CD4-positive, alpha-beta T cell treated with Interferon alpha-2 for 1 hour (primary cell): ENCODE data around the gene SS18L1.

Source experiments
- DNase-seq, 2 donors: peaks; one replicate each; pipeline ENCODE4 v3.0.0-alpha.2; 2020 to 2022

Gene SS18L1

DNA sequence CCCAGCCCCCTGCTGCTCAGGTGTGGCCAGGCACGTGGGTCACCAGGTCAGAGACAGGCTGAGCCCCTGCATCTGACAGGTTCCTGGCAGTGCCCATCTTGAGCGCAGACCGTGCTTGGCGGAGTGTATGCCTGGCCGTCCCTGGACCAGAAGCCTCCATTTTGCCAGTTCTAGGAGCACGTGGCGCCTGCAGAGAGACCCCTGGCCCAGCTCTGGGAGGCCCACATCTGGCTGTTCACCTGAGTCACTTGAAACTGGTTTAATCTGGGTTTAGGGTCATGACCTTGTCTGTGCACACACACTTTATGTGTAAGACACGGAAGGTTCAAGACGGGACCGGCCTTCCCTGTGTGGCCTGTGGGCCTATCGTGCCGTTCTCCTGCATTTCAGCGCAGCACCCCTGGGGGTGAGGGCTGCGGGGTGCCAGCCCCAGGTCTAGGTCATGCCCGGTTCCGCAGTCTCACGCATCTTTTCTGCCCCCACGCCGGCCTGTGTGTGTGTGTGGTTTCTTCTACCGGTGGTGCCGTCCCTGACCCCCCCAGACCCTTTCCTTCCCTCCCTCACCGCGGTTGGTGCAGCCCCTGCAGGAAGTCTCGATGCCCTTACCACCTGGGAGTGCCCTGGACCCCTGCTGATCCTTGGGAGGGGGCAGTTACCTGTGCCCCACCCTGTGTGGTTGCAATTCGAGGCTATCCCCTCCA lies 14.0 kb downstream of the SS18L1 start:
- no peak for DNase-seq

DNA sequence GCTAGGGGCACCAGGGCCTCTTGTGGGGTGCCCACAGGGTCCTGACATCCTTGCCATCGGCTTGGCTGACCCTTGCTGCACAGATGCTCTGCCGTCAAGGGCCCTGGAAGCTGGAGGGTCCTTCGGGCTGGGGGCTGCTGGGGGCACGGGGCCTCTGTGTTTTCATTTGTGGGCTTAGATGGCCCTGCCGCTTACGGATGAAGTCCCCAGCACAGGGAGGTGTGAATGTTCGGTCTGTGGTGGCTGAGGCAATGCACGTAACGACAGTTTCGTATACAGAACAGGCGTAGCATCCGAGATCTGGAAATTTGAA lies 14.5 kb downstream of the SS18L1 start:
- DNase-seq = no peak

DNA sequence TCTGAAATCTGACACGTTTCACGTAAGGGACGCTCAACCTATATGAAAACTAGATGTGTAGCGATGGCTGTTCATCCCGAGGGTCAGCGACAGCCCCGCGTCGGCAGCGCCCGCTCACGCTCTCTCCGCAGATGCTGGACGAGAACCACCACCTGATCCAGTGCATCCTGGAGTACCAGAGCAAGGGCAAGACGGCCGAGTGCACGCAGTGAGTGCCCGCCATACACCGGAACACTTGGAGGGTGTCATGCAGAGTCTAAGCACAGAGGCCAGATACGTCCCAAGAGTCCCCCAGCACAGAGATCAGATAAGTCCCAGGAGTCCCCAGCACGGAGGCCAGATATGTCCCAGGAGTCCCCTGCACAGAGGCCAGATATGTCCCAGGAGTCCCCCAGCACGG lies 15.0 kb downstream of the SS18L1 start:
- DNase-seq = no peak

DNA sequence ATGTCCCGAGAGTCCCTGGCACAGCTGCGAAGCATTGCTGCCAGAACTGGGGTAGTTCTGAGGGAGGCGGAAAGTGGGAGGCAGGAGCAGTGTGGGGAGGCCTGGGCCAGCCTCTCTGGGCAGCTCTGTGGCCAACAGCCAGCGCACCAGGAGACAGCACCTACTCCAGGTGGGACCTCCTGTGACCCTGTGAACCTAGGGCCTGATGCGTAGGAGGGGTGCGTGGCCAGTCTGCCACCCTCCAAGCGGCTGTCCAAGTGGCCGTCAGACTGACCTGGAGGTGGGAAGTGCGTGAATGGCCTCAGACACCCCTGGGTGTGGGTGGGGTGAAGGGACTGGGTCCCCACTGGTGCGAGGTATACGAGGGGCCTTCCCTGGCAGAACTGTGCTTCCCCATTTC lies 15.5 kb downstream of the SS18L1 start:
- DNase-seq = no peak

DNA sequence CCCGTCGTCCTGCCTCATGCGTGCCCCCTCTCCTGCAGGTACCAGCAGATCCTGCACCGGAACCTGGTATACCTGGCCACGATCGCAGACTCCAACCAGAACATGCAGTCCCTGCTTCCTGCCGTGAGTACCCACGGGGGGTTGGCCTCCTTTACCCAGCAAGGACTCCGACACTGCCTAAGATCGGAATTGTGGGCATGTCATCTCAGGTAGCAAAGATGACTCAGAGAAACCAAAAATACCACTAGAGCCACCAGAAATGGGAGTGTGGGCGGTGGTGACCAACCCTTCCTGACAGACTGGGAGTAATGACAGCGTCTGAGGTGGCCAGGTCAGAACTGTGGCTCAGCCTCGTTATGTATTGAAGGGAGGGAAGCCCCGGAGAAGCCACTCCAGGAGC lies 16.3 kb downstream of the SS18L1 start:
- no peak for DNase-seq

- DNase-seq = no peak
Measured at GRCh38 chr20:62160253-62160652, 16.7 kb downstream of the SS18L1 start.

DNA sequence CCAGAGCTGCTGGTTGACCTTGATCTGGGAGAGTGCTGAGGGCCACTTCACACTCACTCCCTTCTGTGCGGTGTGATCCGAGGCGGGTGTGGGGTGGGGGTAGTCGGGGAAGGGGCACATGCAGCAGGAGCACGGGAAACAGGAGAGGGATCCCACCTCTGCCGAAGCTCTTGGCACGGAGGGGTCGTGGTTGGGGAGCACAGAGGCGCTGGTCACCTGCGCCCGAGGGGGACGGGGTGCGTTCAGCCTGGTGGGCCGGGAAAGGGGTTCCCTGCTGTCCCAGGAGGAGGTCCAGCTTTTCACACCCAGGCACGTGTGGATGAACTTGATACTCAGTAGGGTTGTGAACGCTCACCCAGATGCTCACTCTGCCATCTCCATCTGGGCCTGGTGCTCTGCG lies 17.3 kb downstream of the SS18L1 start:
- DNase-seq = no peak

DNA sequence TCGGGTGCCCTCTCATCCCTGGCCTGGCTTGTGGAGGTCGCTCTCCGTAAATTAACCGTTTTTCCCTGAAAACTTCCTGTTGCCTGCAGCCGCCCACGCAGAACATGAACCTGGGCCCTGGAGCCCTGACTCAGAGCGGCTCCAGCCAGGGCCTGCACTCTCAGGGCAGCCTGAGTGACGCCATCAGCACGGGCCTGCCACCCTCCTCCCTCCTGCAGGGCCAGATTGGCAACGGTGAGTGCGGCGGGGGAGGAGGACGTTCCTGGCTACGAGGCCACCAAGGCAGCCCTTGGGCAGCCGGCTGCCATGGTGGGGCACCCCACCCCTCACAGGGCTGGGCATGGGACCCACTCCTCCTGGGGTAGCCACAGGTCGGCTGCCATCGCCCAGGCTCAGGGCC lies 17.8 kb downstream of the SS18L1 start:
- DNase-seq = no peak

DNA sequence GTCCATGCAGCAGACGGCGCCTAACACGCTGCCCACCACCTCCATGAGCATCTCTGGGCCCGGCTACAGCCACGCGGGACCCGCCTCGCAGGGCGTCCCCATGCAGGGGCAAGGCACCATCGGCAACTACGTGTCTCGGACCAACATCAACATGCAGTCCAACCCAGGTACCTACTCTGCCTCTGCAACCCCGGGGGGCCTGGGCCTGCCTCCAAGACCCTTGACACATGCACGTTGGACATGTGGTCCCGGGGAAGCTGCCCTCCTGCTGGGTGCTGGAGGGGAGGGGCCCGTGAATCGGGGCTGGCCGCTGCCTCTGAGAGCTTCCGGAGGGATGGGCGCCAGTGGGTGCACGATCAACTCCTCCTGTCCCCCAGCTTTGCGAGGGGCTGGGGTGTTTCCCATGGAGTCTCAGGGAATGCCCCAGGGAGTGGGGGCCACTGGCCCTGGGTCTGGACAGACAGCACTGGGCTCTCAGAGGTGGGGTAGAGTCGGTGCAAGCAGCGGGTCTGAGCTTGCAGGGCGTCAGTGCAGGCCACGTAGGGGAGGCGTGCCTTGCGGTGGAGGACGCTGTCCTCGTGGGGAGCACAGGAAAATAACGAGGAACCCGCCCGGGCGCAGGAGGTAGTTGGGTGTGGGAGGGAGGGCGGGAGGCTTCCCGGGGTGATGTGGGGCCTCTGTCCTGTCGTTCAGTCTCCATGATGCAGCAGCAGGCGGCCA lies 19.4 kb downstream of the SS18L1 start:
- no peak for DNase-seq

- no peak for DNase-seq
Measured at GRCh38 chr20:62163485-62163865, 19.9 kb downstream of the SS18L1 start.

DNA sequence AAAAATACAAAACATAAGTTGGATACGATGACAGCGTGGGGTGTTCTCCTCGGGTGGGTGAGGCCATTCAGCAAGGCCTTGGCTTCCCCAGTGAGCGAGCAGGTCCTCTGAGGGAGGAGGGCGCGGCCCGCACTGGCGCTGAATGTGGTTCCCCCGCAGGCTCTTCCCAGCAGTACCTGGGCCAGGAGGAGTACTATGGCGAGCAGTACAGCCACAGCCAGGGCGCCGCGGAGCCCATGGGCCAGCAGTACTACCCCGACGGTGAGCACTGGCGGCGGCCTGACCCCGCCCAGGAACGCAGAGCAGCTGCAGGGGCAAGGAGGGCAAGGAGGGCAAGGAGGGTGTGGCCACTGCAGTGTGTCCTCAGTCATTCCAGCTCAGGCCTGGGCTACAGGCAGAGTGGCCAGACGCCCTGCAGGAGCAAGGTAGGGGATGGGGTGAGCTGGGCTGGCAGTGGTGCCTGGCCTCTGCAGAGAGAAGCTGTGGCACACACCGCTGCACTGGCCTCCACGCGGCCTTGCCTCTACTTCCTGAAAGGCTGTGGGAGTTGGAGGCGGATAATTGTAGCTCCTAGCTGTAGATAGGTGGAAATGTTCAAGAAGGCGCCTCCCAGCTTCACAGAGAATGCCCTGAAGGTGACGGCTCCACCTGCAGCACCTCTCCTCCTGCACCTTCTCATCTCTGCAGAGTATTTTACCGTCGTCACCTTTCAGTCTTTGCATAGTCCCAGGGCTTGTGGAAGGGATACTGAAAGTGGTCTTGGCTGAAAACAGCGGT lies 20.6 kb downstream of the SS18L1 start:
- no peak for DNase-seq

GRCh38 chr20:62164879-62165761 lies 21.6 kb downstream of the SS18L1 start:
- DNase-seq = no peak

DNA sequence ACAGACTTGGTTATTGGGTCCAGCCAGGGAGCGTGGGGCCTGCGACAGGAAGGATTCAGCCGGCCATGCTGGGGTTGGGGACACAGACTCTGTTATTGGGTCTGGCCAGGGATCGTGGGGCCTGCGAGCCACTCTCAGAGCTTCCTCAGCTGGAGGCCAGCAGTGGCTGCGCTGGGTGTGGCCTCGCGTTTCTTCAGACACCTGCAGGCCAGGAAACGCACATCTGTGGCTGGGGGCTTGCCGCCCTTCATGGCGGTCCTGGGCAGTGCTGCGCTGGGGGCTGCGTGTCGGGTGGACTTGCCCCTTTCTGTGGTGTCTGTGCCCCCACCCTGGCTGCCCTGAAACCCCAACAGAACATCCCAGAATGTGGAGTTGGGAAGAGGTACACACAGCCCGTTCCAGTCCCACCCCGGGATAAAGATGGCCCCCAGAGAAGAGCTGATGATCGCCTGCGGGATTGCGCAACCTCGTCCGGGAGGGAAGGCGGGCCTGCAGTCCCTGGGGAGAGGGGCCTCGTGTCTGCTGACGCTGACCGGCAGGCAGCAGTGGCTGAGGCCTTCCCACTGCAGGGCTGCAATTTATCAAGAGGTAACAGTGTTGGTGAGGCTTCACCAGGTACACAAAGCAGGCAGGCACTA lies 22.3 kb downstream of the SS18L1 start:
- no peak for DNase-seq

DNA sequence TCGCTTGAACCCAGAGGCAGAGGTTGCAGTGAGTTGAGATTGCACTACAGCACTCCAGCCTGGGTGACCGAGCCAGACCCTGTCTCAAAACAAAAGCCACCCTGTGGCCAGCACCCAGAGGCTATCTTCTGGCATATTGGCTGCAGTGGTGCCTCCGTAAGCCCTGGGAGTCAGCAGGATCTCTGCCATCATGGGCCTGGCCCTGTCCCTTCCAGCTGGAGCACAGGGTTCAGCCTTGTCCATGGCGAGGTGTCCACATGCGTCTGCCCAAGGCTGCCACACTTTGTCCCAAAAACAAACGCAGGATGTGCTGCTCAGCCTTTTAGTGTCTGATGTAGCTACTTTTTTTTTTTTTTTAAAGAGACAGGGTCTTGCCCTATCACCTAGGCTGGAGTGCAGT lies 23.9 kb downstream of the SS18L1 start:
- no peak for DNase-seq

GRCh38 chr20:62168061-62168460 lies 24.5 kb downstream of the SS18L1 start:
- no peak for DNase-seq

DNA sequence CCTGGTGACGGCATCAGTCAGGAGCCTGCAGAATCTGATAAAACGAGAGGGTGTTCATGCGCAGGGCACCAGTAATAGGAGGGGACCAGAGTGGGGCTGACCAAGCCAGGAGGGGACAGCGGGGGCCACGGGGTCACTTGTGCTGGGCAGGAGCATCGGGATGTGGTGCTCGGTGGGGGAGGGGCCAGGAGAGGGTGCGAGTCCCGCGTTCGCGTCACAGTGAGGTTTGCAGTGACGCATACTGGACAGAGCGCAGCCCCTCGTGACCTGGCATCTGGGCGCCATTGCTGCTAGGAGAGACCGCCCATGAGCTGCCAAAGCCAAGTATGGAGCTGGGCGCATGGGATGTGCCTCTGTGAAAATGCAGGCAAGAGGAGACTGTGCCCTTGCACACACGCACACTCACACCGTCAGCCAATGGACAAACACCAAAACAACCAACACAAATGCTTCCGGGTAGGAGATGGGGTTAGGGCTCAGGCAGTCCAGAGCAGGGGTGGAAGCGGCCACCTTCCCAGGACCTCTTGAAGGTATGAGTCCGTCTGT lies 25.4 kb downstream of the SS18L1 start:
- DNase-seq = no peak

DNA sequence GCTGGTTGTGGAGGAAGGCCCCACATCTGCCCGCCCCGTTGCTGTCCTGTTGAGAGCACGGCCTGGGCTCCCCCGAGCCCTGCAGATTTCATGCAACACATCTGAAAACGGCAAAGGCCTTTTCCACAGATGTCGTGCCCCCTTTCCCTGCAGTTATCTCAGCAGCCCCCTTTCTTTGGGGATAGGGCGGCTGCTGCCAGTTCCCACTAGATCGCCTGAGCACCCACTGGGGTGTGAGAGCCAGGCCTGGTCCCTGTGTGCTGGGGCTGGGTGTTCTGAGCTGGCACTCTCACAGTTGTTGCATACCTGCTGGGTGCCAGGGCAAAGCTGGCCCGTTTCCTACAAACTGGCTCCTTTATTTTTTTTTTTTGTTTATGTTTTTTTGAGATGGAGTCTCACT lies 27.0 kb downstream of the SS18L1 start:
- DNase-seq = no peak

GRCh38 chr20:62171245-62171644 lies 27.7 kb downstream of the SS18L1 start:
- no peak for DNase-seq

- DNase-seq = no peak
Measured at GRCh38 chr20:62172666-62173065, 29.1 kb downstream of the SS18L1 start.

GRCh38 chr20:62174021-62174804 lies 30.6 kb downstream of the SS18L1 start:
- no peak for DNase-seq

DNA sequence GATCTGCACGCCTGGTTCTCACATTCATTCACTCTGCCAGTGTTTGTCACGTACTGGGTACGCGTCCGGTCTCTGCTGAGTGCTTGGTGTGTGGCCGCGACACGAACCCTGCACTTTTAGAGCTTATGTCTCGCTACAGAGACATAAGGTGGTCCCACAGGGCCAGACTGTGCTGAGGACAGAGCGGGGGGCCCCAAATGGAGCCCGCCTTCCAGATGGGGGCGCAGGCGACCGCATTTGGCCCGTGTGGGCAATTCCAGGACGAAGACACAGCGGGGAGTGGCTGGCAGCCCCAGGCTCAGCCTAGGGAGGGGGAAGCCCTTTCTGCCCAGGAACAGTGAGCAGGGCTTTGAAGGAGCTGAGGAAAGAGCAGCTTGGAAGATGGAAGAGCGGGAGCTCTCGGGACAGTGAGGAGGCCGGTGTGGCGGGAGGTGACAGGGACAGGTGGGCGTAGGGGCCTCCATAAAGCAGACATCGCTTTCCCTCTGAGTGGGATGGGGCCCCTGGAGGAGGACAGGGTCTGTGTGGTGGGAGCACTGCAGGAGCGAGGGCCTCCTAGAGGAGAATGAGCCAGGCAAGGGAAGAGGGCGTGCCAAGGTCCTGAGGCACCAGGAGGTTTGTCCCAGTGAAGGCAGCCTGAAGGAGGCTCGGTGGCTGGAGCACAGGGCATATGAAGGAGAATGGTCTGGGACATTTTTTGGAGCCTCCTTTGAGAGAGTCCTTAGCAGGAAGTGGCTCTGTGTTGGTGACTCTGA lies 31.5 kb downstream of the SS18L1 start:
- DNase-seq = no peak
